K562 (cell line): ENCODE measurements around the gene ETFBKMT. TPM values are rescaled to one million over a fixed set of nuclear protein-coding genes. Genes with fewer than 3 reads are reported as not detected.

ENCODE experiments used
- ARID1B ChIP-seq: fragments of 450-650 bp; IDR thresholded peaks from 2 replicates; pipeline ENCODE4 v1.6.1; 2016; ENCODE audit warnings: antibody characterized with exemption, mild to moderate bottlenecking, inconsistent platforms
- ARID2 ChIP-seq: fragments of 450-650 bp; IDR thresholded peaks from 2 replicates; pipeline ENCODE4 v1.6.1; 2017; ENCODE audit warnings: antibody characterized with exemption, mild to moderate bottlenecking
- CBFA2T2 ChIP-seq: fragments of 450-650 bp; conservative IDR thresholded peaks from 2 replicates; pipeline ENCODE4 v1.6.1; 2017; ENCODE audit warnings: mild to moderate bottlenecking
- CBX1 ChIP-seq: sonication (generic); IDR thresholded peaks from 2 replicates; pipeline ENCODE4 v1.6.1; 2016; ENCODE audit warnings: antibody characterized with exemption, low read depth, mild to moderate bottlenecking
- CREBBP ChIP-seq: IDR thresholded peaks from one replicate; pipeline ENCODE4 v1.6.1; 2012; ENCODE audit warnings: low read depth, mild to moderate bottlenecking, control low read depth, inconsistent platforms, low read length
- ETV1 ChIP-seq: fragments of 450-650 bp; conservative IDR thresholded peaks from 2 replicates; pipeline ENCODE4 v1.6.1; 2016; ENCODE audit warnings: missing genetic modification characterization, control low read depth, low read depth, missing compliant biosample characterization
- KDM2B ChIP-seq: fragments of 250-450 bp; sonication (Bioruptor Pico); IDR thresholded peaks from 2 replicates; pipeline ENCODE4 v1.8.0; 2021; ENCODE audit warnings: mild to moderate bottlenecking, moderate library complexity
- MIER1 ChIP-seq: fragments of 450-650 bp; IDR thresholded peaks from 2 replicates; pipeline ENCODE4 v1.6.1; 2016; ENCODE audit warnings: antibody characterized with exemption, mild to moderate bottlenecking, low read depth
- MTA3 ChIP-seq: fragments of 450-650 bp; formaldehyde crosslinking; IDR thresholded peaks from 2 replicates; pipeline ENCODE4 v1.6.1; 2017; ENCODE audit warnings: mild to moderate bottlenecking, borderline replicate concordance
- PHB ChIP-seq: fragments of 250-450 bp; sonication (Bioruptor Pico); IDR thresholded peaks from 2 replicates; pipeline ENCODE4 v1.5.0; 2021
- PRMT5 ChIP-seq: sonication (generic); formaldehyde crosslinking; IDR thresholded peaks from 2 replicates; pipeline ENCODE4 v1.5.0; 2020; ENCODE audit warnings: missing genetic modification reagents
- PTRF ChIP-seq: fragments of 450-650 bp; IDR thresholded peaks from 2 replicates; pipeline ENCODE4 v1.6.1; 2016; ENCODE audit warnings: mild to moderate bottlenecking, missing genetic modification characterization, missing compliant biosample characterization
- SRSF1 ChIP-seq: fragments of 200-400 bp; formaldehyde crosslinking; IDR thresholded peaks from 2 replicates; pipeline ENCODE4 v1.6.1; 2017; ENCODE audit warnings: mild to moderate bottlenecking, low read depth, low read length, moderate library complexity
- ZKSCAN3 ChIP-seq: fragments of 250-450 bp; sonication (Bioruptor Pico); IDR thresholded peaks from 2 replicates; pipeline ENCODE4 v1.4.0; 2020
- ZNF584 ChIP-seq: fragments of 200-800 bp; sonication (Bioruptor generic); IDR thresholded peaks from 2 replicates; pipeline ENCODE4 v1.6.1; 2016; ENCODE audit warnings: low read depth, mild to moderate bottlenecking, missing genetic modification characterization, missing compliant biosample characterization
- polyA plus RNA-seq, 8 experiments: library from polyadenylated mRNA; depleted of rRNA in 4 of 8; stranded (reverse) in 5 of 8; unstranded in 3 of 8; fragments of >200 nt; fragmentation: Nextera tagmentation in 2 of 8; fragmentation: Illumina TruSeq in 1 of 8; extraction: Ambion mirVana in 2 of 8; extraction: Trizol in 1 of 8; gene quantifications; 2 replicates each; pipeline versions ENCODE4 v1.2.1 to v1.2.3, GENCODE V29; 2011 to 2014; ENCODE audit warnings: inconsistent platforms in 1 of 8, missing spikeins in 1 of 8
- total RNA-seq, 7 experiments: library from RNA; depleted of rRNA in 6 of 7; stranded (reverse); fragments of >200 nt in 6 of 7; fragmentation: Illumina TruSeq in 2 of 7; extraction: Trizol in 2 of 7; gene quantifications; 2 replicates each; pipeline versions ENCODE4 v1.2.1 to v1.2.3, GENCODE V29; 2011 to 2021; ENCODE audit warnings: low replicate concordance in 1 of 7
- TF ChIP-seq, protein P1 (sequence below): fragments of 250-450 bp; sonication (Bioruptor Pico); IDR thresholded peaks from 2 replicates; pipeline ENCODE4 v1.8.0; 2021; ENCODE audit warnings: mild to moderate bottlenecking, moderate library complexity
- TF ChIP-seq, protein P2 (sequence below), 2 experiments: fragments of 450-650 bp in 1 of 2; IDR thresholded peaks; 2 replicates each; pipeline ENCODE4 v1.6.1; 2011 to 2017; ENCODE audit warnings: low read depth in 2 of 2, antibody characterized with exemption in 1 of 2, borderline replicate concordance in 1 of 2, low read length in 1 of 2, mild to moderate bottlenecking in 1 of 2, mixed read lengths in 1 of 2; ENCODE audit not compliant: control insufficient read depth in 1 of 2
- TF ChIP-seq, protein P3 (sequence below): fragments of 250-450 bp; sonication (Bioruptor Pico); IDR thresholded peaks from 2 replicates; pipeline ENCODE4 v1.9.0; 2021; ENCODE audit warnings: mild to moderate bottlenecking, inconsistent platforms
- TF ChIP-seq, protein P4 (sequence below): fragments of 250-450 bp; sonication (Bioruptor Pico); IDR thresholded peaks from 2 replicates; pipeline ENCODE4 v1.5.1; 2021; ENCODE audit warnings: mild to moderate bottlenecking

The ETFBKMT gene
- total and polyA plus RNA-seq, 9 of the 15 experiments (the other 6 are each of a cell fraction or from before 2014, with no cell fraction given) = 0.18 to 1.7 (median 0.96) TPM

DNA sequence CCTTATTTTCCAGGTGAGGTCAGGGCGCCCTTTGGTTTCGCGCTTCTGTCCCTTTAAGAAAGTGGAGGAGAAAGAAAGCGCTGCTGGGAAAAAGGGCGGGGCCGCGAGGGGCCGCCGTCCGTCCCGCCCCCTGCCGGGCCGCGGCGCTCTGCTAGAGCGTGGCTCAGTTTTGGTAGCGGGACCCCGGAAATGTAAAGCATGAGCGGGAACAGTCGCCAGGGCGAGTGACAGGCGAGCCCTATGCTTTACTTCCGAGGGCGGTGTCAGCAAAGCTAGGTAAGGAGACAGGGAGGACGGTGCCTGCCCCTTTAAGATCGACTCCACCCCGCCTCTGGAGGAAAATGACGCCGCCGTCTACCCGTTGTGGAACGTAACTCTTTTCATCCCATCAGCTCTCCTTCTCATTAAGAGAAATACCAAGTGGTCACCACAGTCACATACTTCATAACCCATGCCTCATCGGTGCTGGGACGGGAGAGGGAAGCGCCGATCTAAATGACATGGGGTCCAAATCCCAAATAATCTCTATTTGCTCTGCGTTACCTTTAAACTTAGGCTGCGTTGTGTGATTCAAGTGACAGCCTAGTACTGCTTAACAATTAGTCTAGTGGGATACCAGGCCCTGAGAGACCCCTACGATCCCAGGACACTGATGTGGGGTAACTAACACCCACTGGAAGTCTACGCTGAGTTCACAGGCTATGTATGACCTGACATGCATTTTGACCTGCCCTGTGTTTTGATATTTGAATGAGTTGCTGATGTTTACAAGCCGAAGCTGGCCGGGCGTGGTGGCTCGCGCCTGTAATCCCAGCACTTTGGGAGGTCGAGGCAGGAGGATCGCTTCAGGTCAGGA lies at the start of gene ETFBKMT (continued):
- TF ChIP-seq, protein P1, sequence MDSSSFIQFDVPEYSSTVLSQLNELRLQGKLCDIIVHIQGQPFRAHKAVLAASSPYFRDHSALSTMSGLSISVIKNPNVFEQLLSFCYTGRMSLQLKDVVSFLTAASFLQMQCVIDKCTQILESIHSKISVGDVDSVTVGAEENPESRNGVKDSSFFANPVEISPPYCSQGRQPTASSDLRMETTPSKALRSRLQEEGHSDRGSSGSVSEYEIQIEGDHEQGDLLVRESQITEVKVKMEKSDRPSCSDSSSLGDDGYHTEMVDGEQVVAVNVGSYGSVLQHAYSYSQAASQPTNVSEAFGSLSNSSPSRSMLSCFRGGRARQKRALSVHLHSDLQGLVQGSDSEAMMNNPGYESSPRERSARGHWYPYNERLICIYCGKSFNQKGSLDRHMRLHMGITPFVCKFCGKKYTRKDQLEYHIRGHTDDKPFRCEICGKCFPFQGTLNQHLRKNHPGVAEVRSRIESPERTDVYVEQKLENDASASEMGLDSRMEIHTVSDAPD (CRISPR knock-in tag) = no peak
- TF ChIP-seq PRMT5 (CRISPR knock-in tag) (no peak), ETV1 (tag) (peak; percentile 72), PHB (no peak), ARID1B (no peak), MIER1 (no peak), CBX1 (peak; percentile 68; the same call in 1 of the 2 replicates), ZKSCAN3 (CRISPR knock-in tag) (no peak), CBFA2T2 (no peak), SRSF1 (no peak), CREBBP (no peak), ZNF584 (CRISPR knock-in tag) (no peak), PTRF (no peak), KDM2B (CRISPR knock-in tag) (no peak), MTA3 (peak; percentile 80), ARID2 (no peak)
- TF ChIP-seq, protein P2, sequence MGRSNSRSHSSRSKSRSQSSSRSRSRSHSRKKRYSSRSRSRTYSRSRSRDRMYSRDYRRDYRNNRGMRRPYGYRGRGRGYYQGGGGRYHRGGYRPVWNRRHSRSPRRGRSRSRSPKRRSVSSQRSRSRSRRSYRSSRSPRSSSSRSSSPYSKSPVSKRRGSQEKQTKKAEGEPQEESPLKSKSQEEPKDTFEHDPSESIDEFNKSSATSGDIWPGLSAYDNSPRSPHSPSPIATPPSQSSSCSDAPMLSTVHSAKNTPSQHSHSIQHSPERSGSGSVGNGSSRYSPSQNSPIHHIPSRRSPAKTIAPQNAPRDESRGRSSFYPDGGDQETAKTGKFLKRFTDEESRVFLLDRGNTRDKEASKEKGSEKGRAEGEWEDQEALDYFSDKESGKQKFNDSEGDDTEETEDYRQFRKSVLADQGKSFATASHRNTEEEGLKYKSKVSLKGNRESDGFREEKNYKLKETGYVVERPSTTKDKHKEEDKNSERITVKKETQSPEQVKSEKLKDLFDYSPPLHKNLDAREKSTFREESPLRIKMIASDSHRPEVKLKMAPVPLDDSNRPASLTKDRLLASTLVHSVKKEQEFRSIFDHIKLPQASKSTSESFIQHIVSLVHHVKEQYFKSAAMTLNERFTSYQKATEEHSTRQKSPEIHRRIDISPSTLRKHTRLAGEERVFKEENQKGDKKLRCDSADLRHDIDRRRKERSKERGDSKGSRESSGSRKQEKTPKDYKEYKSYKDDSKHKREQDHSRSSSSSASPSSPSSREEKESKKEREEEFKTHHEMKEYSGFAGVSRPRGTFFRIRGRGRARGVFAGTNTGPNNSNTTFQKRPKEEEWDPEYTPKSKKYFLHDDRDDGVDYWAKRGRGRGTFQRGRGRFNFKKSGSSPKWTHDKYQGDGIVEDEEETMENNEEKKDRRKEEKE (IDR thresholded peaks at IDR 0.05; ENCODE audit: borderline replicate concordance in 1 of 2, control insufficient read depth in 1 of 2, low read depth in 2 of 2, low read length in 1 of 2) = no peak; a peak in 1 of 4 replicates
- TF ChIP-seq, protein P3, sequence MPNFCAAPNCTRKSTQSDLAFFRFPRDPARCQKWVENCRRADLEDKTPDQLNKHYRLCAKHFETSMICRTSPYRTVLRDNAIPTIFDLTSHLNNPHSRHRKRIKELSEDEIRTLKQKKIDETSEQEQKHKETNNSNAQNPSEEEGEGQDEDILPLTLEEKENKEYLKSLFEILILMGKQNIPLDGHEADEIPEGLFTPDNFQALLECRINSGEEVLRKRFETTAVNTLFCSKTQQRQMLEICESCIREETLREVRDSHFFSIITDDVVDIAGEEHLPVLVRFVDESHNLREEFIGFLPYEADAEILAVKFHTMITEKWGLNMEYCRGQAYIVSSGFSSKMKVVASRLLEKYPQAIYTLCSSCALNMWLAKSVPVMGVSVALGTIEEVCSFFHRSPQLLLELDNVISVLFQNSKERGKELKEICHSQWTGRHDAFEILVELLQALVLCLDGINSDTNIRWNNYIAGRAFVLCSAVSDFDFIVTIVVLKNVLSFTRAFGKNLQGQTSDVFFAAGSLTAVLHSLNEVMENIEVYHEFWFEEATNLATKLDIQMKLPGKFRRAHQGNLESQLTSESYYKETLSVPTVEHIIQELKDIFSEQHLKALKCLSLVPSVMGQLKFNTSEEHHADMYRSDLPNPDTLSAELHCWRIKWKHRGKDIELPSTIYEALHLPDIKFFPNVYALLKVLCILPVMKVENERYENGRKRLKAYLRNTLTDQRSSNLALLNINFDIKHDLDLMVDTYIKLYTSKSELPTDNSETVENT = no peak
- TF ChIP-seq, protein P4, sequence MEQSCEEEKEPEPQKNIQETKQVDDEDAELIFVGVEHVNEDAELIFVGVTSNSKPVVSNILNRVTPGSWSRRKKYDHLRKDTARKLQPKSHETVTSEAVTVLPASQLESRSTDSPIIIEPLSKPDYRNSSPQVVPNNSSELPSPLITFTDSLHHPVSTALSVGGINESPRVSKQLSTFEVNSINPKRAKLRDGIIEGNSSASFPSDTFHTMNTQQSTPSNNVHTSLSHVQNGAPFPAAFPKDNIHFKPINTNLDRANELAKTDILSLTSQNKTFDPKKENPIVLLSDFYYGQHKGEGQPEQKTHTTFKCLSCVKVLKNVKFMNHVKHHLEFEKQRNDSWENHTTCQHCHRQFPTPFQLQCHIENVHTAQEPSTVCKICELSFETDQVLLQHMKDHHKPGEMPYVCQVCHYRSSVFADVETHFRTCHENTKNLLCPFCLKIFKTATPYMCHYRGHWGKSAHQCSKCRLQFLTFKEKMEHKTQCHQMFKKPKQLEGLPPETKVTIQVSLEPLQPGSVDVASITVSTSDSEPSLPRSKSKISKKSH (CRISPR knock-in tag) = no peak
